K562 (cell line): ENCODE data around the gene BMI1. TPM values are rescaled to one million over a fixed set of nuclear protein-coding genes. Genes with fewer than 3 reads are reported as not detected.

Experiments
- ARID1B ChIP-seq: fragments of 450-650 bp; IDR thresholded peaks from 2 replicates; pipeline ENCODE4 v1.6.1; 2016; ENCODE audit warnings: antibody characterized with exemption, mild to moderate bottlenecking, inconsistent platforms
- FOXK2 ChIP-seq, 2 experiments: fragments of 450-650 bp; IDR thresholded peaks in 1 of 2; conservative IDR thresholded peaks in 1 of 2; 2 replicates each; pipeline ENCODE4 v1.6.1; 2016; ENCODE audit warnings: low read depth in 2 of 2, mild to moderate bottlenecking in 1 of 2
- KDM5B ChIP-seq: fragments of 200-600 bp; sonication (generic); IDR thresholded peaks from 2 replicates; pipeline ENCODE4 v1.6.1; 2012; ENCODE audit warnings: low read depth, mild to moderate bottlenecking, moderate library complexity, low read length, control low read depth, inconsistent platforms; ENCODE audit not compliant: insufficient replicate concordance
- MAFK ChIP-seq: IDR thresholded peaks from 2 replicates; pipeline ENCODE4 v1.6.1; 2011; ENCODE audit warnings: low read length, improper control_type of control experiment
- NFATC3 ChIP-seq: fragments of 450-650 bp; IDR thresholded peaks from 2 replicates; pipeline ENCODE4 v1.6.1; 2017; ENCODE audit warnings: mild to moderate bottlenecking
- RBBP5 ChIP-seq: fragments of 200-600 bp; sonication (generic); IDR thresholded peaks from 2 replicates; pipeline ENCODE4 v1.6.1; 2012; ENCODE audit warnings: borderline replicate concordance, mild to moderate bottlenecking, low read length, control low read depth, inconsistent platforms; ENCODE audit not compliant: insufficient read depth, poor library complexity, severe bottlenecking
- SMARCE1 ChIP-seq: fragments of 450-650 bp; IDR thresholded peaks from 2 replicates; pipeline ENCODE4 v1.7.1; 2016; ENCODE audit warnings: mild to moderate bottlenecking
- TGIF2 ChIP-seq: sonication (generic); formaldehyde crosslinking; IDR thresholded peaks from 2 replicates; pipeline ENCODE4 v1.8.1; 2022; ENCODE audit warnings: mild to moderate bottlenecking, missing genetic modification reagents, moderate library complexity
- ZC3H11A ChIP-seq: IDR thresholded peaks from 2 replicates; pipeline ENCODE4 v1.6.1; 2012; ENCODE audit warnings: low read depth, low read length, improper control_type of control experiment
- ZNF165 ChIP-seq: fragments of 250-450 bp; sonication (Bioruptor Pico); IDR thresholded peaks from 2 replicates; pipeline ENCODE4 v1.4.0; 2020; ENCODE audit warnings: borderline replicate concordance
- ZNF316 ChIP-seq: fragments of 450-650 bp; IDR thresholded peaks from 2 replicates; pipeline ENCODE4 v1.6.1; 2016
- ZNF589 ChIP-seq: fragments of 200-800 bp; sonication (Bioruptor generic); IDR thresholded peaks from 2 replicates; pipeline ENCODE4 v1.6.1; 2016; ENCODE audit warnings: low read depth, missing genetic modification characterization, missing compliant biosample characterization
- ZNF696 ChIP-seq: fragments of 250-450 bp; sonication (Bioruptor Pico); conservative IDR thresholded peaks from 2 replicates; pipeline ENCODE4 v1.4.0; 2020; ENCODE audit warnings: mild to moderate bottlenecking, moderate library complexity
- polyA plus RNA-seq, 8 experiments: library from polyadenylated mRNA; depleted of rRNA in 4 of 8; stranded (reverse) in 5 of 8; unstranded in 3 of 8; fragments of >200 nt; fragmentation: Nextera tagmentation in 2 of 8; fragmentation: Illumina TruSeq in 1 of 8; extraction: Ambion mirVana in 2 of 8; extraction: Trizol in 1 of 8; gene quantifications; 2 replicates each; pipeline versions ENCODE4 v1.2.1 to v1.2.3, GENCODE V29; 2011 to 2014; ENCODE audit warnings: inconsistent platforms in 1 of 8, missing spikeins in 1 of 8
- total RNA-seq, 7 experiments: library from RNA; depleted of rRNA in 6 of 7; stranded (reverse); fragments of >200 nt in 6 of 7; fragmentation: Illumina TruSeq in 2 of 7; extraction: Trizol in 2 of 7; gene quantifications; 2 replicates each; pipeline versions ENCODE4 v1.2.1 to v1.2.3, GENCODE V29; 2011 to 2021; ENCODE audit warnings: low replicate concordance in 1 of 7
- TF ChIP-seq, protein P1 (sequence below): fragments of 450-650 bp; IDR thresholded peaks from 2 replicates; pipeline ENCODE4 v1.6.1; 2018; ENCODE audit not compliant: partially characterized antibody
- TF ChIP-seq, protein P2 (sequence below): fragments of 450-650 bp; IDR thresholded peaks from 2 replicates; pipeline ENCODE4 v1.6.1; 2016; ENCODE audit warnings: antibody characterized with exemption
- TF ChIP-seq, protein P3 (sequence below): fragments of 200-800 bp; sonication (Bioruptor generic); IDR thresholded peaks from 2 replicates; pipeline ENCODE4 v1.6.1; 2017; ENCODE audit warnings: missing genetic modification characterization, missing compliant biosample characterization
- TF ChIP-seq, protein P4 (sequence below): fragments of 250-450 bp; sonication (Bioruptor Pico); IDR thresholded peaks from 2 replicates; pipeline ENCODE4 v1.9.0; 2021; ENCODE audit warnings: mild to moderate bottlenecking

BMI1 gene
- total and polyA plus RNA-seq, 9 of the 15 experiments (the other 6 are each of a cell fraction or from before 2014, with no cell fraction given), result 21.4 to 103 (median 70.8) TPM

DNA sequence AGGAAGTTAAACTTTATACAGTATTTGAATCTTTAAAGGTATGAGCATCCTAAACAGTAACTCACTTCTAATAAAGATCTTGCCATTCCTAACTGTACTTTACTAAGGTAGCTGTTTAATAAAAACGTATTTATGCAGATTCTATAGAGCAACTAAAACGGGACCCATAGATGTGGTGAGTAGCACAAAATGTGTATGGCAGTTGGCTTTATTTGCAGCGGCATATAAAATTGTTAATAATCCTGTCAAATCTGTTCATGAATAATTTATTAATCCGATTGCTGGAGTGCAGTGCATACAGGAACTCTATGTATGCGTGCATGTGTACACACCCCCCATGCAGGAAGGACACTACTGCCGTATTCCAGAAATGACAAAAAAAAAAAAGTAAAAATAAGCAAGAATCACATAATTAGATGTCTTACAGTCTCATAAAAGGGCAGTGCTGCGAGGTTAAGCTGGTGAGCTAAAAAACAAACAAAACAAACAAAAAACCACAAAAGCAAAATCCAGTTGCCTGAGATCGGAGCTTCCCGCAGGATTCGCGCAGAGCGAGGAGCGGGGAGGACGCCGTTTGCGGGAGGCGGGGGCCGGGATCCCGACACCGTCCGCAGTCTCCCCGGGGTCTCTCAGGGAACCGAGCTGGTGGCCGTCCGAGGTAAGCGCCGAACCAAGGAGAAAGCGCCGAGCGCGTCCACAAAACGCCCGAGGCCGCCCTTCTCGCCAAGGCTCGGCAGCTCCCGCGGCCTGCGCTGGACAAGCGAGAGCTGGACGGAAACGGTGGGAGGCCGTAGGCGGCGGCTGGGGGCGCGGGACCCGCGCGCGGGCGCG, 5.2 kb upstream of the BMI1 start (continued):
- TF ChIP-seq, protein P1, sequence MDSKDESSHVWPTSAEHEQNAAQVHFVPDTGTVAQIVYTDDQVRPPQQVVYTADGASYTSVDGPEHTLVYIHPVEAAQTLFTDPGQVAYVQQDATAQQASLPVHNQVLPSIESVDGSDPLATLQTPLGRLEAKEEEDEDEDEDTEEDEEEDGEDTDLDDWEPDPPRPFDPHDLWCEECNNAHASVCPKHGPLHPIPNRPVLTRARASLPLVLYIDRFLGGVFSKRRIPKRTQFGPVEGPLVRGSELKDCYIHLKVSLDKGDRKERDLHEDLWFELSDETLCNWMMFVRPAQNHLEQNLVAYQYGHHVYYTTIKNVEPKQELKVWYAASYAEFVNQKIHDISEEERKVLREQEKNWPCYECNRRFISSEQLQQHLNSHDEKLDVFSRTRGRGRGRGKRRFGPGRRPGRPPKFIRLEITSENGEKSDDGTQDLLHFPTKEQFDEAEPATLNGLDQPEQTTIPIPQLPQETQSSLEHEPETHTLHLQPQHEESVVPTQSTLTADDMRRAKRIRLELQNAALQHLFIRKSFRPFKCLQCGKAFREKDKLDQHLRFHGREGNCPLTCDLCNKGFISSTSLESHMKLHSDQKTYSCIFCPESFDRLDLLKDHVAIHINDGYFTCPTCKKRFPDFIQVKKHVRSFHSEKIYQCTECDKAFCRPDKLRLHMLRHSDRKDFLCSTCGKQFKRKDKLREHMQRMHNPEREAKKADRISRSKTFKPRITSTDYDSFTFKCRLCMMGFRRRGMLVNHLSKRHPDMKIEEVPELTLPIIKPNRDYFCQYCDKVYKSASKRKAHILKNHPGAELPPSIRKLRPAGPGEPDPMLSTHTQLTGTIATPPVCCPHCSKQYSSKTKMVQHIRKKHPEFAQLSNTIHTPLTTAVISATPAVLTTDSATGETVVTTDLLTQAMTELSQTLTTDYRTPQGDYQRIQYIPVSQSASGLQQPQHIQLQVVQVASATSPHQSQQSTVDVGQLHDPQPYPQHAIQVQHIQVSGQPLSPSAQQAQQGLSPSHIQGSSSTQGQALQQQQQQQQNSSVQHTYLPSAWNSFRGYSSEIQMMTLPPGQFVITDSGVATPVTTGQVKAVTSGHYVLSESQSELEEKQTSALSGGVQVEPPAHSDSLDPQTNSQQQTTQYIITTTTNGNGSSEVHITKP, result no peak
- TF ChIP-seq ZNF316 (no peak), FOXK2 (conservative IDR thresholded peaks at IDR 0.05 in 1 of 2, IDR thresholded peaks at IDR 0.05 in 1 of 2; ENCODE audit: low read depth in 2 of 2) (peak; percentile 63 to 69), NFATC3 (no peak), ZC3H11A (no peak), ZNF589 (no peak), SMARCE1 (peak; percentile 40; the same call in 1 of the 2 replicates), MAFK (no peak), ZNF696 (no peak), ZNF165 (CRISPR knock-in tag) (no peak), KDM5B (peak; percentile 79), ARID1B (no peak), TGIF2 (CRISPR knock-in tag) (no peak), RBBP5 (peak; percentile 73)
- TF ChIP-seq, protein P2, sequence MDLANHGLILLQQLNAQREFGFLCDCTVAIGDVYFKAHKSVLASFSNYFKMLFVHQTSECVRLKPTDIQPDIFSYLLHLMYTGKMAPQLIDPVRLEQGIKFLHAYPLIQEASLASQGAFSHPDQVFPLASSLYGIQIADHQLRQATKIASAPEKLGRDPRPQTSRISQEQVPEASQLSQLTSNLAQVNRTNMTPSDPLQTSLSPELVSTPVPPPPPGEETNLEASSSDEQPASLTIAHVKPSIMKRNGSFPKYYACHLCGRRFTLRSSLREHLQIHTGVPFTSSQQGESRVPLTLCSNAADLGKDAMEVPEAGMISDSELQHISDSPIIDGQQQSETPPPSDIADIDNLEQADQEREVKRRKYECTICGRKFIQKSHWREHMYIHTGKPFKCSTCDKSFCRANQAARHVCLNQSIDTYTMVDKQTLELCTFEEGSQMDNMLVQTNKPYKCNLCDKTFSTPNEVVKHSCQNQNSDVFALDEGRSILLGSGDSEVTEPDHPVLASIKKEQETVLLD, result no peak
- TF ChIP-seq, protein P3, sequence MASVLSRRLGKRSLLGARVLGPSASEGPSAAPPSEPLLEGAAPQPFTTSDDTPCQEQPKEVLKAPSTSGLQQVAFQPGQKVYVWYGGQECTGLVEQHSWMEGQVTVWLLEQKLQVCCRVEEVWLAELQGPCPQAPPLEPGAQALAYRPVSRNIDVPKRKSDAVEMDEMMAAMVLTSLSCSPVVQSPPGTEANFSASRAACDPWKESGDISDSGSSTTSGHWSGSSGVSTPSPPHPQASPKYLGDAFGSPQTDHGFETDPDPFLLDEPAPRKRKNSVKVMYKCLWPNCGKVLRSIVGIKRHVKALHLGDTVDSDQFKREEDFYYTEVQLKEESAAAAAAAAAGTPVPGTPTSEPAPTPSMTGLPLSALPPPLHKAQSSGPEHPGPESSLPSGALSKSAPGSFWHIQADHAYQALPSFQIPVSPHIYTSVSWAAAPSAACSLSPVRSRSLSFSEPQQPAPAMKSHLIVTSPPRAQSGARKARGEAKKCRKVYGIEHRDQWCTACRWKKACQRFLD (CRISPR knock-in tag), result no peak
- TF ChIP-seq, protein P4, sequence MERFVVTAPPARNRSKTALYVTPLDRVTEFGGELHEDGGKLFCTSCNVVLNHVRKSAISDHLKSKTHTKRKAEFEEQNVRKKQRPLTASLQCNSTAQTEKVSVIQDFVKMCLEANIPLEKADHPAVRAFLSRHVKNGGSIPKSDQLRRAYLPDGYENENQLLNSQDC (CRISPR knock-in tag), result no peak
